Tibial nerve (tissue), 4 donors: ENCODE measurements around the gene MBOAT2.

Experiments used
- EP300 ChIP-seq, 2 donors: sonication (generic); formaldehyde crosslinking; IDR thresholded peaks; one replicate each; pipeline ENCODE4 v1.6.1; 2017; ENCODE audit warnings: antibody characterized with exemption in 2 of 2, mild to moderate bottlenecking in 1 of 2
- POLR2A ChIP-seq, 2 donors: fragments of 450-650 bp; IDR thresholded peaks; one replicate each; pipeline ENCODE4 v1.6.1; 2017; ENCODE audit warnings: antibody characterized with exemption in 2 of 2, mild to moderate bottlenecking in 2 of 2, moderate library complexity in 2 of 2
- TF ChIP-seq, protein P1 (sequence below), 5 experiments: fragments of 200-600 bp in 3 of 5; fragments of 450-650 bp in 2 of 5; sonication (generic) in 3 of 5; IDR thresholded peaks; one replicate each; pipeline ENCODE4 v1.5.1; 2016 to 2019; ENCODE audit warnings: antibody characterized with exemption in 5 of 5, mild to moderate bottlenecking in 3 of 5, moderate library complexity in 2 of 5

DNA sequence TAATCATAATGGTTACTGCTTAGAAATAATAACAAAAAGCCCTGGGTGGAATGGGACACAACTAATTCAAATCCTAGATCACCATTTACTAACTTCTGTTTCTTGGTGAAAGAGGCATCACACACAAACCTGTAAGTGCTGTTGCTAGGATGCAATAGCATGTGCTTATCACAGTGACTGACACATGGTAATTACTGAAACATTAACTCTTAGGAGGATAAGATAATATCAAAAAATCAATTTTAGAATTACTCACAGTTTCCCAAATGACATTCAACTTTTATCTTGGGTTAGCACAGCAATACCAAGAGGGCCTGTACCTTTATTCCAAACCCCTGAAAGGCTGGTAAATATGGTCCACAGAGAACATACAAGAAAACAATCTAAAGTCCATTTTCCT is 69.1 kb downstream of the MBOAT2 start:
- TF ChIP-seq EP300 (IDR thresholded peaks at IDR 0.05), result no peak
- TF ChIP-seq, protein P1, sequence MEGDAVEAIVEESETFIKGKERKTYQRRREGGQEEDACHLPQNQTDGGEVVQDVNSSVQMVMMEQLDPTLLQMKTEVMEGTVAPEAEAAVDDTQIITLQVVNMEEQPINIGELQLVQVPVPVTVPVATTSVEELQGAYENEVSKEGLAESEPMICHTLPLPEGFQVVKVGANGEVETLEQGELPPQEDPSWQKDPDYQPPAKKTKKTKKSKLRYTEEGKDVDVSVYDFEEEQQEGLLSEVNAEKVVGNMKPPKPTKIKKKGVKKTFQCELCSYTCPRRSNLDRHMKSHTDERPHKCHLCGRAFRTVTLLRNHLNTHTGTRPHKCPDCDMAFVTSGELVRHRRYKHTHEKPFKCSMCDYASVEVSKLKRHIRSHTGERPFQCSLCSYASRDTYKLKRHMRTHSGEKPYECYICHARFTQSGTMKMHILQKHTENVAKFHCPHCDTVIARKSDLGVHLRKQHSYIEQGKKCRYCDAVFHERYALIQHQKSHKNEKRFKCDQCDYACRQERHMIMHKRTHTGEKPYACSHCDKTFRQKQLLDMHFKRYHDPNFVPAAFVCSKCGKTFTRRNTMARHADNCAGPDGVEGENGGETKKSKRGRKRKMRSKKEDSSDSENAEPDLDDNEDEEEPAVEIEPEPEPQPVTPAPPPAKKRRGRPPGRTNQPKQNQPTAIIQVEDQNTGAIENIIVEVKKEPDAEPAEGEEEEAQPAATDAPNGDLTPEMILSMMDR (IDR thresholded peaks at IDR 0.05), result no peak
- TF ChIP-seq POLR2A (IDR thresholded peaks at IDR 0.05), result no peak
